Activated CD8-positive, alpha-beta memory T cell treated with anti-CD3 and anti-CD28 coated beads for 4 hours (primary cell): ENCODE measurements around the gene PREX1.
A peak's percentile ranks its signal among the peaks of the same experiment; 100 is the strongest.
"Not testable (repeated sequence)": the region's sequence is repeated elsewhere in the genome, so short reads cannot be mapped to it uniquely, and the experiment has no call there.

ENCODE experiments used
- DNase-seq, 2 donors: peaks; one replicate each; pipeline ENCODE4 v3.0.0-alpha.2; 2020; ENCODE audit warnings: low read depth in 2 of 2

Gene PREX1

DNA sequence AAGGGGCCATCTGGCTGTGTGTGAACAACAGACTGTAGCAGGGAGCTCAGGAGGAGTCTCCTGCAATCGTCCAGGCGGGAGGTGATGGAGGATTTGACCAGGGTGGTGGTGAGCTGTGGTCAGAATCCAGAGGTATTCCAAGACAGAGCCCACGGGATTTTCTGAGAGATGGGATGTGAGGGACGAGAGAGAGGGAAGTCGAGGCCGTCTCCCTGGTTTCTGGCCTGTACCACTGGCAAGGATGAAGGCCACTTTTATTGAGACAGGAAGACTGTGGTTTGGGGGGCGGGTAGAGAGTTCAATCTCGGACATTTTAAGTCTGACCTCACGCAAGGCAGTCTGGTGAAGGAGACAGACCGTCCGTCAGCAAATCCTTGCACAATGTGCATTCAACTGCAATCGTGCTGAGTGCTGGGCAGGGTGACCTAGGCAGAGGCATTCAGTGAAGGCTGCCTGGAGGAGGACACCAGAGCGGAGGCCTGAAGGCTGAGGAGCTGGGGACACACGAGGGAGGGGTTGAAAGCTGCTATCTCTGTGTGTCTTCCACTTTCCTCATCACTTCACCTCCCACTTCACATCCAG, 53.9 kb downstream of the PREX1 start:
- DNase-seq, result no peak

DNA sequence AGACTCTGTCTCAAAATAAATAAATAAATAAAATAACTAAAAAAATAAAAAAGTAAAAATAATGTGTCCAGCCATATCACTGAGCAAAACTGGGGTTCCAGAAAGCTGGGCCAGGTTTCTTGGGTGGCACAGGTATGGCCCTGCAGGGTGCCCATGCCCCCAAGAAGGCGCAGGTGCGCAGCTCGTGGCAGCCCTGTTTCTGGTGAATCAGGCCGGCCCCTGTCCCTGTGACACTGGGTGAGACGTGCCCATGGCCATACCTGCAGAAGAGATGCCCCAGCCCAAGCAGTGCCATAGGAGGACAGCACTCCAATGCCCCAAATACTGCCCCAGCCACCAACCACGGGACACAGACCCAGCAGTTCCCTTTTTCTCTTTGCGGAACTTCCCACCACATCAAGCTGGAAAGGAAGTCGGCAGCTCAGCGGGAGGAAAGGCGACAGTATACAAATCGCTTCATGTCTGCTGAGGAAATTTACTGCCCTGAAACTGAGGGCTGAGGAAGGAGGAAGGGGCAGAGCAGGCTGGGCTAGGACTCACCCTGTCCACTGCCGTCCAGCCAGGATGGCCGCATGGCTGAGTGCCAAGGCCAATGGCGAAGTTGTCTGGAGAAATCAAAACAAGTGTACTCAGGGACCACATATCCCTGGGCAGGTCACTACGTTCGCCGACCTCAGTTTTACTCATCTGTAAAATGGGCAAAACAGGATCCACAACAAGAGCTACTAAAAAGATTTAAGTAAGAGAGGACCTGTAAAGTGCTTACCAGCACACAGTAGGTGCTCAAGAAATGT, 55.4 kb downstream of the PREX1 start:
- DNase-seq, result no peak

DNA sequence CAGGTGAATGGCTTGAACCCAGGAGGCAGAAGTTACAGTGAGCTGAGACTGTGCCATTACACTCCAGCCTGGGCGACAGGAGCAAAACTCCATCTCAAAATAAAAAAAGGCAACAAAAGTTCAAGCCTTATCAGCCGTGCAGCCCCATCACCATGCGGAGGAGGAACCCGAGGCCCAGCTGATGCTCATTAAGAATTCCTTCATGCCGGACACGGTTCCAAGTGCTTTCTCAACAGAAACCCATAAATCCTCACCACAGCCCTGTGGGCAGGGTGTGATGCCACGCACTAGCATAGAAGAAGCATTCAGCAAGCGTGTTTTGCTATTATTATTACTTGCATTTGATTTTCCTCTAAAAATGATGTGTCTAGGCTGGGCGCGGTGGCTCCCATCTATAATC, 56.3 kb downstream of the PREX1 start:
- no peak for DNase-seq

DNA sequence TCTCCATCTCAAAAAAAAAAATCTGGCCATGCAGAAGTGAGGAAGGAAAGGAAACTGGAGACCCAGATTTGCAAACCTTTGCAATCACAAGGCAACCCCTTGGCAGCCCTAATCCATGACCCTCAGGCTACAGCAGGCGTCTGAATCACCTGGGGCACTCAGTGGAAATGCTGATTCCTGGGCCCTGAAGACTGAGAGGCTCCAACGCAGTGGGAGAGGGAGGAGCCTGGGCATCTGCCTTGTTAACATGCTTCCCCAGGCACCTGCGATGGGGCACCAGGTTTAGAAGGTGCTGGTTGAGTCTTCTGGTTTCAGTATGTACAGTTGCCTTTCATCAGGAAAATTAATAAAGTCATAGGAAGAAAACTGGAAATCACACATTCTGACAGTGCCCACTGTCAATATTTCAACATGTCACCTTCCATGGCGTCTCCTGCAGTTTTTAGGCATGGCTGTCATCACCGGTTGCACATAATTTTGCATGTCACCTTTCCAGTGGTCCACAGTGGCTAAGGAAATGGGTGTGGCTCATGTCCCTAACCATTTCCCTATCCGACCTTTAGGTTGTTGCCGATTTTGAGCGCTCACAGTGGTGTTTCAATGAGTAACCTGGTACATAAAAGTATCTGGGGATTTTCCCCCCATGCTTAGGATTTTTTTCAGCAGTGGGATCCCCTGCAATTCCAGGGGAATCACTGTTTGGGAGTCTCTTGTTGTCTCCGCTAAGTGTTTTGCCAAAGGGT, 56.9 kb downstream of the PREX1 start:
- DNase-seq, result no peak

DNA sequence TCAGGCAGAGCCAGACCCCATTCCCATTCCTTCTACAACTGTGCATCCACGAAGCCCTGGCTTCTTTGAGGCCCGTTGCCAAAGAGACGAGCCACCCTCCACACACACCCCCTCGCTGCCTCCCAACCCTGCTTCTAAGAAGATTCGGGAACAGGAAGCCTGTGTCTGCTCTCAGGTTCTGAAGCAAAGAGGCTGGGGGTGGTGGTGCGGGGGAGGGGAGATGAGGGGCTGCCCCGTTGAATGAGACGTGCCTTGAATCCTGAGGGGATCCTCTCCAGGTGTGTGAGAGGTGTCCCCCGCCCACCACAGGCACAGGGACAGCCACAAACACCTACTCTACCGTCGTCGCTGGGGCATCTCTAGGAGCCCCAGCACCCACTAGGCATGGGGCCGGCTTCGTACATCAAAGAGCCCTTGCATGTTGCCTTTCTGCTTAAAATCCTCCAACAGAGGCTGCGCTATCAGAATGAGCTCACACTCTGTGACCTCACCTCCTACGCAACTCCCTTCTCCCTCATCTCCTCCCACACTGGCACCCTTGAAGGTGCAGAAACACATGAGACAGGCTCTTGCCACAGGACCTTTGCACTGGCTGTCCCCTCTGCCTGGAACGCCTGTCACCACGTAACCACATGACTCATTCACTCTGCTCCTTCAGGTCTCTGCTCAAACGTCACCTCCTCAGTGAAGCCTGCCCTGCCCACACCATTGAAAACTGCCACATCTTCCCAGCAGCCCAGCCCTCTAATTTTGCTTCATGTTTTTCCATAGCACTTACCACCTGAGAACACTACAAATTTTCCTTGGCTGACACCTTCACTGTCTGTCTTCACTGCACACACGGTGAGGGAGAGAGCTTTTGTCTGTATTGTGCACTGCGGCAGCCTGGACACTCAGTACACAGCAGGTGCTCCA, 58.5 kb downstream of the PREX1 start:
- peak; percentile 88 to 93 for DNase-seq

DNA sequence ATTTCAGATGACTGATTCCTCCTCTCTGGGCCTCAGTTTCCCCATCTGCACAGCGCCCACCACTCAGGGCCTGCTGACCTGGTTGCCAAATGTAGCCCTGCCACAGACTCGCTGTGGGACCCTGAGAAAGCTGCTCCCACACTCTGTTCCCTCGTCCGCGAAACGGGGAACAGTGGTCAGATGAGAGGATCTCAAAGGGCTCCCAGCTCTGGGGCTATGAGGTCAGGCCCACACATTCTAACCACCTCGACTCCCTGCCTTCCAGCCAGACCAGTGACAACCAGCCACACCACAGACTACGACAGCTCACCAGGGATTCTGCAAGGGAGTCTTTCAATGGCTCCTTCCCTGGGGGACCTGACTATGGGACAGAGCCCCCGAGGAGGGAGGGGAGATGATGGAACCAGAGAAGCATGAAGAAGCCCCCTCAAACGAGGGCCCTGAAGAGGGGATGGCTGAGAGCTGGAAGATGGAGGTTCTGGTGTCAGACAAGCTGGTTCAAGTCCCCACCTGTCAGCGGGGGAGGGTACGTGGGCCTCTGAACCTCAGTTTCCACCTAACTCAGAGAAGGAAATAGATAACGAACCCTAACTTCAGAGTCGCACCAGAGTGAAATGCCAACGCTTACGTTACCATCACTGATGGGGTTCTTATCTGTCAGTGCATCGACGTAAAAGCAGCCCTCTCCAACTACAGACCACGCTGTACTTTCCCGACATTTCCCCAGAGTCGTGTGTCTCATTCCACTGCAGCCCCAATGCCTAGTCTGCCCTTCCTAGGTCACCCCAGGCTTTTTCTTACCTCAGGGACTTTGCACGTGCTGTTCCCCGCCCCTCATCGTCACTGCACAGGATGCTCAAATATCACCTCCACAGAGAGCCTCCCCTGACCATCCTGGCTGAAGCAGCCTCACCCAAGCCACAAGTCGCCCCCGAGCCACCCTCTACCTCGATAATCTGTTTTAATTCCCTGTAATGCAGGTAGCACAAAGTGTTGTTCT, 60.5 kb downstream of the PREX1 start:
- no peak for DNase-seq

DNA sequence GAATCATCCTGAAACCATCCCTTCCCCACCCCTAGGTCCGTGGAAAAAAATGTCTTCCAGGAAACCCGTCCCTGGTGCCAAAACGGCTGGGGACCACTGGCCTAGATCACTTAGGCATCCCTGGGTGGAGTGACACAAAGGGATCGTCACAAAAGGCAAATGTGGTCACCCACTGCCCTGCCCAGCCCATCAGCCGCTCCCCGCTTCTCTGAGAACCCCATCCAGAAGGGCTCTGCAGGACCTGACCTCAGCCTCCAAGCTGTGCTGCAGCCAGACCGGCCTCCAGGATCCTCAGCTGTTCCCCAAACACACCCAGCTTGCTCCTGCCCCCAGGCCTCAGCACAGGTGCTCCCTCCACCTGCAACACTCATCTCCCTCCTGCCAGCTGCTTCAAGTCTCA, 61.6 kb downstream of the PREX1 start:
- DNase-seq, result no peak

DNA sequence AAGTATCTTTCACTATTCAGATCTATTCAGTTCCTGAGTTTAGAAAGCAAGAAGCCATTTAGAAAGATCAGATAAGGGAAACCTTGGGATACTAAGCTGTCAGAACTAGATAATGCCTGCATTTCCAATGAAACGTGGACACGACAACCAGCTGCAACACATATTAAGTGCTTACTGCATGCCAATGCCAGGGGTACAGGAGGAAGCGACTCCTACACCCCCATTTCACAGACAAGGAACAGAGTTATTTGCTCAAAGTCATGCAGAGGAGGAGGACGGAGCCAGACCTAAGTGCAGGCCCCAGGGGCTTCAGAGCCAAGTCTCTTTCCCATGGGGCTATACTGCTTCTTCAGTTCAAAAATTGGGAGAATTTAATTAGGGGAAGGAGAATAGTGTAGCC, 62.4 kb downstream of the PREX1 start:
- no peak for DNase-seq

DNA sequence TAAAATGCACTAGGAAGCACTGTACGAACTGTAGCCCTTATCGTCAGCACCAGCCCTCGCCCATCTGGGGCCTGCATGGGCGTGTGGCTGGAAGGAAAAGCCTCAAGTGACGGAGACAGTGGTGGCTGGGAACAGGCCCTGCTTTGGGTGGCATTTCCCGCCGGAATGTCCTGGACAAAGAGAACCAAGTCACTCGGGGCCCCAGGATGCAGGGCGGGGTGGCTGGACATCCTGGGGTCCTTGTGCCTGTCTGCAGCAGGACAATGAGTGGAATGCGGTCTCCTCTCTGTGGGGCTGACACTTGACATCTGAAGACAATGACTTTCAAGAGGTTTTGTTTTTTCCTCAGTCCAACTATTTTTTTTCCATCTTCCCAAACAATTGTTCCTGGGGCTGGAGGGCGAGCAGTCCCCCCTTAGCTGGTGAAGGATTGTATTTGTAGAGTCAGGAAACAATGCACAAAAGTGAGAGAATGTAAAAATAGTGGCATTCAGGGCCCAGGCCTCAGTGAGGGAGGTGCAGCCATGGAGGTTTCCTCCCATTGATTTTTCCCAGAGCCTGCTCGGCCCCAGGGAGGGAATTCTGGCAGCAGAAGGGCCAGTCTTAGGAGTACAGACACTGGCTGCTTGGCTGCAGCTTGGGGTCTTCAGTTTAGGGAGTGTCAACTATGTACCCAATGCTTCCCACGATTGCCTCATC, 64.4 kb downstream of the PREX1 start:
- no peak for DNase-seq

DNA sequence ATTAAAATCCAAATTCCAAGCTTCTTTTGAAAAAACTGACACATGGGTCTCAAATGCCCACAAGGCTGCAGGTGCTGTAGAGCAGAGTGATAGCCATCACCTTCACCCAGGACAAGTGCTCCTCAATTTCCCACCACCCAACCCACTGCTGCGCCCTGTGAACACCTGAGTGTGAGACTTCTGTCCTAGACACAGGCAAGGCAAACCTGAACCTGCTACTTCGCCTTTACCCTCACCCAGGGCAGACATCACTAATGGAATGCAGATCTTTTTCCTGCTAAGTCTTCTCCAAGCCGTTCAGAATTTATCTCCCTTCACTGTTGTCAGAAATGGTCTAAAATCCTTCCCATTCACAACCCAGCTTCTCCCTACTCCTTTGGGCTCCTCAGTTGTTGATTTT, 65.9 kb downstream of the PREX1 start:
- DNase-seq, result no peak

DNA sequence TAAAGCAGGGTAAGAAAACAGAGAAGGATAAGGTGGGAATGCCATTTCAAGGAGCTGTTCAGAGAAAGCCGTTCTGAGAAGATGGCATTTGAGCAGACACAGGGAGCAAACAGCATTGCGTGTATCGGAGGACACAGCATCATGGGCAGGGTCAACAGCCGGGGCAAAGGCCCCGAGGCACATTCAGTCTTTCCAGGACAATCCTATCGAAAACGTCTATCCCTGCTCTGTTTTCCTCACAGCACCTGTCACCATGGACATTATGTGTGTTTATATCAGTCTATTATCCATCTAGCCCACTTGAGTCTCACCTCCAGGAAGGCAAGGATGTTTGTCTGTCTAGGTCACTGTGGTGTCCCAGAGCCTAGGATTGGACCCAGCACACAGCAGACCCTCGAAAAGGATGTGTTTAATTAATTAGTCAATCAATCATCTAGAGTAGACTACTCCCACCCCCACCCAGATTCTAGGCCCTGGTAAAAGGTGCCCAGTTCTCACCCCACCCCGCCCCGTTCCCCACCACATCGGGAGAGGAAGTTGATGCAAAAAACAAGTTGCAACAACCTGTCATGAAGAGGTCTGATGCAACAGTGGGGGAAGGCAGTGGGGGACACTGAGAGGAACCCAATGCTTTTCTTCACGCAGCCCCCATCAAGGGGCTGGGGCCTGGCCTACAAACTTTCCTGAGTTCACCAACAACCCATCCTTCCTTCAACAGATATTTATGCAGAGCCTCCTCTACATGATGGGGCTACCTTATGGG, 66.6 kb downstream of the PREX1 start:
- DNase-seq, result peak in 1 of 2 donors; percentile 31

DNA sequence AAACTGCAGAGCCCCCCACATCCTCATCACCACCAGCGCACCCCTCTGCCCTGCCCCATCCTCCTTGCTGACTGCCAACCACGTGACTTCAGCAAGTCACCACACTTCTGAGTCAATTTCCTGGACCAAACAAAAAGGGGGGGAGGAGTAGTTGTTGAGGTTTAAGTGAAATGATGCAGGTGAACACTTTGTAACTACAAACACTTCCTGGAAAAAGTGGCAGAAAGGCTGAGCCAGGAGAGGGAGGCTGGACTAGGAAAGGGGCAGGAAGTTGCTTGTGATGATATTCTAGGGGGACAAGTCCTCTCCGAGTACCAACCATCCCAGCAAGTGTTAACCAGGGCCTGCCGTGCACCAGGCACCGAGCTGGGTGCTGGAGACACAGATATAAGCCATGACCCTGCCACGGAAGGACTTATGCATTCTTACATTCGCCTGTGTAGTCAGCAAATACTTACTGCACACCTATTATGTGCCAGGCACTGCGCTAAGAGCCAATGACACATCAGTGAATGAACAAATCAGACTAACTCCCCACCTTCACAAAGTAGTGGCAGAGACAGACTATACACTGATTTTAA, 67.3 kb downstream of the PREX1 start:
- peak; percentile 55 to 68 for DNase-seq

DNA sequence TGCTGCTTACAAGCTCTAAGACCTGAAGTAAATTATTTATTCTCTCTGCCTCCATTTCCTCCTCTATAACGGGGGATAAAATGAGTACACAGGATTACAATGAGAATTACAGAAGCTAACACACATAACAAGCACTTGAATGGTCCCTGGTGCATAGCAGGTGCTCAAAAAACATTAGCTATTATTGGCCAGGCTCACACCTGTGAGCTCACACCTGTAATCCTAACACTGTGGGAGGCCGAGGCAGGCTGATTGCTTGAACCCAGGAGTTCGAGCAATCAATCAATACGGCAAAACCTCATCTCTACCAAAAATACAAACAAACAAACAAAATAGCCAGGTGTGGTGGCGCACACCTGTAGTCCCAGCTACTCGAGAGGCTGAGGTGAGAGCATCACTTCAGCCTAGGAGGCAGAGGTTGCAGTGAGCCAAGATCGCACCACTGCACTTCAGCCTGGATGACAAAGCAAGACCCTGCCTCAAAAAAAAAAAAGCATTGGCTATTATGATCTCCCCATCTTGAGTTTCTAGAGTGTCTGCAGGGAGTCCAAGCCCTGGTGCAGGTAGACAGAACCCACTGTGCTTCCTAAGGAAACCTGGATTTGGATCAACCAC, 68.1 kb downstream of the PREX1 start:
- DNase-seq, result no peak

DNA sequence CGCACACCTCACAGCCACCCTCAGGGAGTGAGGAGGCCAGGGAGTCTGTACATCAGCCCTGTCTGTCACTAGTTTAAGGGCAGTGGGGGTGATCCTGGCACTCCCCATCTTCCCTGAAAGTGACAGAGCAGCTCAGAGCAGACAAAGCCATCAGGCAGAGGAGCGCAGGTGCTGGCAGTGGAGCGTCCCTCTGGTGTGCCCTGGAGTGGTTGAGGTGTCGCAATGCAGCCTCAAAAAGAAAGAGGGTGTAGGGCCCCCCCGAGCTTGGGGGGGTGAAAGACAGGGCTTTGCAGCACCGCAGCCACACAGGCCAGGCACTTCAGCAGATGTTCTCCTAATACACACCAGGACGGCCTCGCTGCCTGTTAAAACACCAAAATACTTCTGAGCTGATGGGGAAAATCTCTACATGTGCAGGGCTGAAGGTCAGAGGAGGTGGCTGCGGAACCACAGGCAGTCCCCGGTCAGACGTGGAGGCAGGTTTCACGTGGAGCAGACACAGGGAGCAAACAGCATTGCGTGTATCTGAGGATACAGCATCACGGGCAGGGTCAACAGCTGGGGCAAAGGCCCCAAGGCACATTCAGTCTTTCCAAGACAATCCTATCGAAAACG, 69.5 kb downstream of the PREX1 start:
- DNase-seq, result peak in 1 of 2 donors; percentile 14

DNA sequence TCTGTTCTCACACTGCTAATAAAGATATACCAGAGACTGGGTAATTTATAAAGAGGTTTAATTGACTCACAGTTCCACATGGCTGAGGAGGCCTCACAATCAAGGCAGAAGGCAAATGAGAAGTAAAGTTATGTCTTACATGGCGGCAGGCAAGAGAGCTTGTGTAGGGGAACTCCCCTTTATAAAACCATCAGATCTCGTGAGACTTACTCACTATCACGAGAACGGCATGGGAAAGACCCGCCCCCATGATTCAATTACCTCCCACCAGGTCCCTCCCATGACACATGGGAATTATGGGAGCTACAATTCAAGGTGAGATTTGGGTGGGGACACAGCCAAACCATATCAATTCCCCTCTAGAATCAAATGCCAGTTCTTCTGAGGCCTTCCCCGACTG, 71.0 kb downstream of the PREX1 start:
- not testable (repeated sequence) for DNase-seq

DNA sequence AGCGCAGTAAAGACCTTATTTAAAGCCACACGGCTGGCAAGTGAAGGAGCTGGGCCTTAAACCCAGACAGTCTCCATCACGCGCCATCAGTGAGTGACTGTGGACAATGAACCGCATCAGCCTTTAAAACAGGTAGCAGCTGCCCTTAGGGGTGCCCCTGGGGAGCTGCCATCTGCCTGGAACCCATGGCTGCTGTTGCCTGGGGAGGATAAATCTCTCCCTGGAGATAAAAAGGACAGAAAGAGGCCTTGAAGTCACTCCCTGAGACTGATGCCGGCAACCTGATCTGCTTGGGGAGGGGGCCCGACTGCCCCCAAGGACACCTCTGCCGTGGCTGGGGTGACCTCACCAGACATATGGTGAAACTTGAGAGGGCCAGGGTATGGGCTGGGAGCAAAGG, 73.5 kb downstream of the PREX1 start:
- DNase-seq, result no peak

DNA sequence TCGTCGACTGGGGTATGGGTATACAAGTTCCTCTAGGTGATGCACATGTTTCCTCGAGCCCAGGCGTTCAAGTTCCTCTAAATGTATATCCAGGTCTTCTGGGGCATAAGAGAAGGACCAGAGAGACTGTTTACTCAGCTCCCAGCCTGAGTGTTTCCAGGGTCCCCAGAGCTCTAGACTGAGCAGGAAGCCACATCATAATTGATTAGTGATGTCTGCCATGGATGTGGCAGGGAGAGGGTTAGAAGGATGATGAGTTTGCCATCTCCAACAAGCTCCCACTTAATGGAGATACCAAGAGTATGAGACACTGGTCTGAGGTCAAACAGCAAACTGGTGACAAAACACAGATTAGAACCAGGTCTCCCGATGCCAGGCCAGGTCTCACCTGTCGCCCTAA, 74.8 kb downstream of the PREX1 start:
- no peak for DNase-seq

DNA sequence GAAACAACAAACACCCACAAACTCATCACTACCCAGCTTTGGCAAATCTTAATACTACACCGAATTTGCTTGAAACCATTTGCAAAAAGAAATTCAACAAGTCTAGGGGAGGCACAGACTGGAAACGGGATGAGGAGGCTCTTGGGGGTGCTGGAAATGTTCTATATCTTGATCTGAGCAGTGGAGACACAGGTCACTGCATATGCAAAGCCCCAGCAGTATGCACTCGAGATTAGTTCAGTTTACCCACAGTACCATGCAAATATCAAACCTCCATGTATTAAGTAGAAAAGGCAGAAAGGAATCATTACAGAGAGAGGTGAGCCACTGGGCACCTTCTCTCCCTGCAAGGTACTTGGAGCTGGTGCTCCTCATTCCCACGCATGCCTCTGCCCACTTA, 75.9 kb downstream of the PREX1 start:
- DNase-seq, result no peak
